ENCODE results near the gene CHEK2. TPM values are rescaled to one million over a fixed set of nuclear protein-coding genes. Genes with fewer than 3 reads are reported as not detected.

Gene CHEK2
- total and polyA plus RNA-seq, 10 of the 15 experiments (the other 5 are each of a cell fraction or from before 2014, with no cell fraction given): 15.7 to 59.7 (median 22.7) TPM

DNA sequence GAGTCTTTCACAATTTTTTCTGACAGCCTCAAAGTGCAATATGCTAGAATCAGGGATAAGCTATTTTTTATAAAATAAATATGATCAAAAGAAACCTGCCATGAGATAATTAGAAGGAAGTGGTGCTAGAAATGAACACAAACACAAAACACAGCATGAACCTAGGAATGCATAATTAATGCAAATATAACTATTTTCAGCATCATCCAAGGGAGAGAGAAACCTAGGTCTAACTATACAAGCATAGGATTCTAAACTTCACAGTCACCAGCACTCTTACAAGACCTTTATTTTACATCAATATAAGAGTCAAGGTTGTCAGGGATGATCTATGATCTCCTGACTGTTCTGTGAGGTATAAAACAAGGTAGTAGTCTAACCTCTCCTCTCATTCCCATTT, 91.2 kb downstream of the CHEK2 start (continued):
- TF ChIP-seq, protein P1, sequence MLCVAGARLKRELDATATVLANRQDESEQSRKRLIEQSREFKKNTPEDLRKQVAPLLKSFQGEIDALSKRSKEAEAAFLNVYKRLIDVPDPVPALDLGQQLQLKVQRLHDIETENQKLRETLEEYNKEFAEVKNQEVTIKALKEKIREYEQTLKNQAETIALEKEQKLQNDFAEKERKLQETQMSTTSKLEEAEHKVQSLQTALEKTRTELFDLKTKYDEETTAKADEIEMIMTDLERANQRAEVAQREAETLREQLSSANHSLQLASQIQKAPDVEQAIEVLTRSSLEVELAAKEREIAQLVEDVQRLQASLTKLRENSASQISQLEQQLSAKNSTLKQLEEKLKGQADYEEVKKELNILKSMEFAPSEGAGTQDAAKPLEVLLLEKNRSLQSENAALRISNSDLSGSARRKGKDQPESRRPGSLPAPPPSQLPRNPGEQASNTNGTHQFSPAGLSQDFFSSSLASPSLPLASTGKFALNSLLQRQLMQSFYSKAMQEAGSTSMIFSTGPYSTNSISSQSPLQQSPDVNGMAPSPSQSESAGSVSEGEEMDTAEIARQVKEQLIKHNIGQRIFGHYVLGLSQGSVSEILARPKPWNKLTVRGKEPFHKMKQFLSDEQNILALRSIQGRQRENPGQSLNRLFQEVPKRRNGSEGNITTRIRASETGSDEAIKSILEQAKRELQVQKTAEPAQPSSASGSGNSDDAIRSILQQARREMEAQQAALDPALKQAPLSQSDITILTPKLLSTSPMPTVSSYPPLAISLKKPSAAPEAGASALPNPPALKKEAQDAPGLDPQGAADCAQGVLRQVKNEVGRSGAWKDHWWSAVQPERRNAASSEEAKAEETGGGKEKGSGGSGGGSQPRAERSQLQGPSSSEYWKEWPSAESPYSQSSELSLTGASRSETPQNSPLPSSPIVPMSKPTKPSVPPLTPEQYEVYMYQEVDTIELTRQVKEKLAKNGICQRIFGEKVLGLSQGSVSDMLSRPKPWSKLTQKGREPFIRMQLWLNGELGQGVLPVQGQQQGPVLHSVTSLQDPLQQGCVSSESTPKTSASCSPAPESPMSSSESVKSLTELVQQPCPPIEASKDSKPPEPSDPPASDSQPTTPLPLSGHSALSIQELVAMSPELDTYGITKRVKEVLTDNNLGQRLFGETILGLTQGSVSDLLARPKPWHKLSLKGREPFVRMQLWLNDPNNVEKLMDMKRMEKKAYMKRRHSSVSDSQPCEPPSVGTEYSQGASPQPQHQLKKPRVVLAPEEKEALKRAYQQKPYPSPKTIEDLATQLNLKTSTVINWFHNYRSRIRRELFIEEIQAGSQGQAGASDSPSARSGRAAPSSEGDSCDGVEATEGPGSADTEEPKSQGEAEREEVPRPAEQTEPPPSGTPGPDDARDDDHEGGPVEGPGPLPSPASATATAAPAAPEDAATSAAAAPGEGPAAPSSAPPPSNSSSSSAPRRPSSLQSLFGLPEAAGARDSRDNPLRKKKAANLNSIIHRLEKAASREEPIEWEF (IDR thresholded peaks at IDR 0.05; ENCODE audit: insufficient replicate concordance, low read depth, low read length): no peak
- no peak for TF ChIP-seq RB1 (IDR thresholded peaks at IDR 0.05; ENCODE audit: borderline replicate concordance)
- TF ChIP-seq NR2F1 (conservative IDR thresholded peaks at IDR 0.05): no peak
- no peak for TF ChIP-seq YY1 (IDR thresholded peaks at IDR 0.05; ENCODE audit: low read depth, low read length)
- TF ChIP-seq TCF3 (IDR thresholded peaks at IDR 0.05; ENCODE audit: borderline replicate concordance, insufficient read depth, low read depth, low read length): no peak

GRCh38 chr22:28648792-28649191, 92.8 kb downstream of the CHEK2 start:
- WGBS (ENCODE audit: insufficient coverage, insufficient replicate concordance, low lambda C conversion rate, missing lambda C conversion rate): 48% methylated on average over 4 of the region's 4 CpGs
- H3K27ac ChIP-seq (ENCODE audit: control insufficient read depth, insufficient read depth): no peak overlapping the region
- H2AFZ ChIP-seq (ENCODE audit: control insufficient read depth, low read depth, low read length): no peak overlapping the region
- H3K4me2 ChIP-seq (ENCODE audit: control insufficient read depth, insufficient read depth): no peak overlapping the region
- H4K20me1 ChIP-seq (ENCODE audit: control insufficient read depth, insufficient read depth): no peaks in the 10 kb centered on the region
- DNase-seq (ENCODE audit: low read depth, low spot score): no peak
- no peak overlapping the region for H3K4me3 ChIP-seq
- BruUV-seq (replicated peaks): no TSS peak
- no peak for FAIRE-seq
- H3K9me3 ChIP-seq (replicated peaks; ENCODE audit: control insufficient read depth, insufficient read depth, low read length): no peaks in the 10 kb centered on the region
- H3K27me3 ChIP-seq (replicated peaks in 1 of 2; ENCODE audit: control insufficient read depth in 2 of 2, insufficient read depth in 2 of 2, low read length in 1 of 2): no peaks in the 10 kb centered on the region; a peak in 1 of 4 replicates
- ChIA-PET SMC1A (ENCODE audit: uncharacterized antibody, unreplicated experiment) (no interaction called here), RAD21 (ENCODE audit: unreplicated experiment) (no interaction called here), CTCF (no interaction called here), POLR2A (no interaction called here)
- in situ Hi-C loops (cut with MboI) (no loop called here), intact Hi-C loops (cut with micrococcal nuclease; ENCODE audit: unreplicated experiment) (no loop called here)
- no peaks in the 10 kb centered on the region for H3K79me2 ChIP-seq (ENCODE audit: control insufficient read depth, insufficient read depth, low read length)
- no peak for ATAC-seq
- no peaks in the 10 kb centered on the region for H3K4me1 ChIP-seq (ENCODE audit: control insufficient read depth, insufficient read depth, low read length)
- H3K36me3 ChIP-seq (ENCODE audit: control insufficient read depth in 2 of 2, insufficient read depth in 2 of 2, low read length in 1 of 2): no peaks in the 10 kb centered on the region
- no peak overlapping the region for H3K9ac ChIP-seq (ENCODE audit: control insufficient read depth, insufficient read depth, low read length)
- TF ChIP-seq, protein P2, sequence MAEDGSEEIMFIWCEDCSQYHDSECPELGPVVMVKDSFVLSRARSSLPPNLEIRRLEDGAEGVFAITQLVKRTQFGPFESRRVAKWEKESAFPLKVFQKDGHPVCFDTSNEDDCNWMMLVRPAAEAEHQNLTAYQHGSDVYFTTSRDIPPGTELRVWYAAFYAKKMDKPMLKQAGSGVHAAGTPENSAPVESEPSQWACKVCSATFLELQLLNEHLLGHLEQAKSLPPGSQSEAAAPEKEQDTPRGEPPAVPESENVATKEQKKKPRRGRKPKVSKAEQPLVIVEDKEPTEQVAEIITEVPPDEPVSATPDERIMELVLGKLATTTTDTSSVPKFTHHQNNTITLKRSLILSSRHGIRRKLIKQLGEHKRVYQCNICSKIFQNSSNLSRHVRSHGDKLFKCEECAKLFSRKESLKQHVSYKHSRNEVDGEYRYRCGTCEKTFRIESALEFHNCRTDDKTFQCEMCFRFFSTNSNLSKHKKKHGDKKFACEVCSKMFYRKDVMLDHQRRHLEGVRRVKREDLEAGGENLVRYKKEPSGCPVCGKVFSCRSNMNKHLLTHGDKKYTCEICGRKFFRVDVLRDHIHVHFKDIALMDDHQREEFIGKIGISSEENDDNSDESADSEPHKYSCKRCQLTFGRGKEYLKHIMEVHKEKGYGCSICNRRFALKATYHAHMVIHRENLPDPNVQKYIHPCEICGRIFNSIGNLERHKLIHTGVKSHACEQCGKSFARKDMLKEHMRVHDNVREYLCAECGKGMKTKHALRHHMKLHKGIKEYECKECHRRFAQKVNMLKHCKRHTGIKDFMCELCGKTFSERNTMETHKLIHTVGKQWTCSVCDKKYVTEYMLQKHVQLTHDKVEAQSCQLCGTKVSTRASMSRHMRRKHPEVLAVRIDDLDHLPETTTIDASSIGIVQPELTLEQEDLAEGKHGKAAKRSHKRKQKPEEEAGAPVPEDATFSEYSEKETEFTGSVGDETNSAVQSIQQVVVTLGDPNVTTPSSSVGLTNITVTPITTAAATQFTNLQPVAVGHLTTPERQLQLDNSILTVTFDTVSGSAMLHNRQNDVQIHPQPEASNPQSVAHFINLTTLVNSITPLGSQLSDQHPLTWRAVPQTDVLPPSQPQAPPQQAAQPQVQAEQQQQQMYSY (CRISPR knock-in tag; IDR thresholded peaks at IDR 0.05): no peak
- no peak for TF ChIP-seq EP300 (IDR thresholded peaks at IDR 0.05; ENCODE audit: borderline replicate concordance in 1 of 2, control insufficient read depth in 1 of 2, low read depth in 2 of 2, low read length in 2 of 2)
- TF ChIP-seq, protein P3, sequence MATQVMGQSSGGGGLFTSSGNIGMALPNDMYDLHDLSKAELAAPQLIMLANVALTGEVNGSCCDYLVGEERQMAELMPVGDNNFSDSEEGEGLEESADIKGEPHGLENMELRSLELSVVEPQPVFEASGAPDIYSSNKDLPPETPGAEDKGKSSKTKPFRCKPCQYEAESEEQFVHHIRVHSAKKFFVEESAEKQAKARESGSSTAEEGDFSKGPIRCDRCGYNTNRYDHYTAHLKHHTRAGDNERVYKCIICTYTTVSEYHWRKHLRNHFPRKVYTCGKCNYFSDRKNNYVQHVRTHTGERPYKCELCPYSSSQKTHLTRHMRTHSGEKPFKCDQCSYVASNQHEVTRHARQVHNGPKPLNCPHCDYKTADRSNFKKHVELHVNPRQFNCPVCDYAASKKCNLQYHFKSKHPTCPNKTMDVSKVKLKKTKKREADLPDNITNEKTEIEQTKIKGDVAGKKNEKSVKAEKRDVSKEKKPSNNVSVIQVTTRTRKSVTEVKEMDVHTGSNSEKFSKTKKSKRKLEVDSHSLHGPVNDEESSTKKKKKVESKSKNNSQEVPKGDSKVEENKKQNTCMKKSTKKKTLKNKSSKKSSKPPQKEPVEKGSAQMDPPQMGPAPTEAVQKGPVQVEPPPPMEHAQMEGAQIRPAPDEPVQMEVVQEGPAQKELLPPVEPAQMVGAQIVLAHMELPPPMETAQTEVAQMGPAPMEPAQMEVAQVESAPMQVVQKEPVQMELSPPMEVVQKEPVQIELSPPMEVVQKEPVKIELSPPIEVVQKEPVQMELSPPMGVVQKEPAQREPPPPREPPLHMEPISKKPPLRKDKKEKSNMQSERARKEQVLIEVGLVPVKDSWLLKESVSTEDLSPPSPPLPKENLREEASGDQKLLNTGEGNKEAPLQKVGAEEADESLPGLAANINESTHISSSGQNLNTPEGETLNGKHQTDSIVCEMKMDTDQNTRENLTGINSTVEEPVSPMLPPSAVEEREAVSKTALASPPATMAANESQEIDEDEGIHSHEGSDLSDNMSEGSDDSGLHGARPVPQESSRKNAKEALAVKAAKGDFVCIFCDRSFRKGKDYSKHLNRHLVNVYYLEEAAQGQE (IDR thresholded peaks at IDR 0.05; ENCODE audit: low read depth, low read length): no peak

Data from GM12878 (cell line).